ENCODE data around the gene PHF1.

DNA sequence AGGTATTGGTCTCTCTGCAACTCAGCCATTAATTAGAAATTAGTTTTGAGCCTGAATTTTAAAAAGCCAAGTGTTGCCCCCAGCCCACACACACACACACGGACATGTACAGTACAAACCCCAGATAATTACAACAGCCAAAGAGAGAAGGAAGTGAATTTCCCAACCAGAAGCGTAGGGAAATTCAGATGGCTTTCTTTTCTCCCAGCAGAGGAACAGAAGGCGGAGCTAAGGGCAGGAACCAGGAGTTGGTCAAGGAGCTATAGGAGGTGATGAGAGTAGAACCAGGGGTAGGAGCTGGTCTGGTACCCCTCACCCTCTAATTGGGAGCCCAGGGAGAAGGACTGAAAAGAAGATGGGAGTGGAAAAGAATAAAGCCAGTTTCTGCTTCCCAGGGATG, 39.6 kb downstream of the PHF1 start:
- TF ChIP-seq, protein P1, sequence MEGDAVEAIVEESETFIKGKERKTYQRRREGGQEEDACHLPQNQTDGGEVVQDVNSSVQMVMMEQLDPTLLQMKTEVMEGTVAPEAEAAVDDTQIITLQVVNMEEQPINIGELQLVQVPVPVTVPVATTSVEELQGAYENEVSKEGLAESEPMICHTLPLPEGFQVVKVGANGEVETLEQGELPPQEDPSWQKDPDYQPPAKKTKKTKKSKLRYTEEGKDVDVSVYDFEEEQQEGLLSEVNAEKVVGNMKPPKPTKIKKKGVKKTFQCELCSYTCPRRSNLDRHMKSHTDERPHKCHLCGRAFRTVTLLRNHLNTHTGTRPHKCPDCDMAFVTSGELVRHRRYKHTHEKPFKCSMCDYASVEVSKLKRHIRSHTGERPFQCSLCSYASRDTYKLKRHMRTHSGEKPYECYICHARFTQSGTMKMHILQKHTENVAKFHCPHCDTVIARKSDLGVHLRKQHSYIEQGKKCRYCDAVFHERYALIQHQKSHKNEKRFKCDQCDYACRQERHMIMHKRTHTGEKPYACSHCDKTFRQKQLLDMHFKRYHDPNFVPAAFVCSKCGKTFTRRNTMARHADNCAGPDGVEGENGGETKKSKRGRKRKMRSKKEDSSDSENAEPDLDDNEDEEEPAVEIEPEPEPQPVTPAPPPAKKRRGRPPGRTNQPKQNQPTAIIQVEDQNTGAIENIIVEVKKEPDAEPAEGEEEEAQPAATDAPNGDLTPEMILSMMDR (IDR thresholded peaks at IDR 0.05): no peak
- TF ChIP-seq POLR2A (IDR thresholded peaks at IDR 0.05) (no peak), POLR2AphosphoS5 (IDR thresholded peaks at IDR 0.05) (no peak)
